IPS DF 6.9 (cell line): ENCODE measurements around the gene GDAP2.

ENCODE experiments used
- DNase-seq: peaks from one replicate; pipeline ENCODE4 v3.0.0-alpha.2; 2013; ENCODE audit warnings: low read depth, low spot score
- H3K27ac ChIP-seq: one replicate; pipeline ENCODE4 v1.5.1; 2013; ENCODE audit warnings: low read length, control low read depth
- H3K27me3 ChIP-seq: 2 replicates; pipeline ENCODE4 v1.6.1; 2013; ENCODE audit warnings: mild to moderate bottlenecking, low read length; ENCODE audit not compliant: control insufficient read depth, insufficient read depth
- H3K36me3 ChIP-seq: 2 replicates; pipeline ENCODE4 v1.6.1; 2013; ENCODE audit warnings: low read length; ENCODE audit not compliant: control insufficient read depth, insufficient read depth
- H3K4me1 ChIP-seq: 2 replicates; pipeline ENCODE4 v1.6.1; 2013; ENCODE audit warnings: low read length; ENCODE audit not compliant: control insufficient read depth, insufficient read depth
- H3K4me3 ChIP-seq: 2 replicates; pipeline ENCODE4 v1.5.1; 2013; ENCODE audit warnings: mild to moderate bottlenecking, low read length
- H3K9me3 ChIP-seq: 2 replicates; pipeline ENCODE4 v1.6.1; 2013; ENCODE audit warnings: low read length, inconsistent platforms; ENCODE audit not compliant: control insufficient read depth, insufficient read depth
- WGBS: extraction: QIAGEN DNeasy Blood & Tissue Kit; methylation state at CpG from one replicate; pipeline ENCODE4 v1.1.7; 2013; ENCODE audit warnings: mixed read lengths, missing lambda C conversion rate; ENCODE audit not compliant: insufficient read length, insufficient coverage; 5-methylcytosine and 5-hydroxymethylcytosine counted together

The GDAP2 gene

DNA sequence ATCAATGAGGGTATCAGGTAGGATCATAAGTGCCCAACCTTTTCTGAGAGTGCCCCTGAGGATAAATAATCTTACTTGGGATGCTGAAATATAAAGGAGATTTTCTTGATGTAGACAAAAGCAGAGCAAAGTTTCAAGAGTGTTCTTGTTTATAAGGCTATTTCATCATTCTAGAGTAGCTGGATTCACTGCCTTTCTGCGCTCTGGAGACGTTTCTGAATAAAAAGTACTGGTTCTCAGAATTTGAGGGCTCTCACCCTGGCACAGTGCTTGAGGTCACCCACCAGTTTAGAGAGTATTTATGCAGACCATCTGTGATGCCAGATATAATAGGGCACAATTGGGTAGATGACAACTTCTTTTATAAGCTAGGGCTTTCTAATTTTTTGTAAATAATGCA lies 103.3 kb downstream of the GDAP2 start:
- no peaks in the 10 kb centered on the region for H3K9me3 ChIP-seq
- no peaks in the 10 kb centered on the region for H3K4me1 ChIP-seq
- H3K4me3 ChIP-seq, result no peak overlapping the region
- no CpG with 5 or more reads among the region's 2 CpGs for WGBS
- H3K36me3 ChIP-seq, result peaks cover 3% of the 10 kb centered on the region; the same call in 1 of the 2 replicates
- no peak for DNase-seq
- no peaks in the 10 kb centered on the region for H3K27me3 ChIP-seq
- H3K27ac ChIP-seq, result no peak overlapping the region

- WGBS, result no CpG with 5 or more reads among the region's 2 CpGs
- H3K27ac ChIP-seq, result no peak overlapping the region
- no peaks in the 10 kb centered on the region for H3K9me3 ChIP-seq
- H3K27me3 ChIP-seq, result no peaks in the 10 kb centered on the region
- H3K4me1 ChIP-seq, result no peaks in the 10 kb centered on the region
- no peak overlapping the region for H3K4me3 ChIP-seq
- peaks cover 3% of the 10 kb centered on the region; the same call in 1 of the 2 replicates for H3K36me3 ChIP-seq
- DNase-seq, result no peak
Measured at GRCh38 chr1:117825414-117825813, 104.0 kb downstream of the GDAP2 start.

DNA sequence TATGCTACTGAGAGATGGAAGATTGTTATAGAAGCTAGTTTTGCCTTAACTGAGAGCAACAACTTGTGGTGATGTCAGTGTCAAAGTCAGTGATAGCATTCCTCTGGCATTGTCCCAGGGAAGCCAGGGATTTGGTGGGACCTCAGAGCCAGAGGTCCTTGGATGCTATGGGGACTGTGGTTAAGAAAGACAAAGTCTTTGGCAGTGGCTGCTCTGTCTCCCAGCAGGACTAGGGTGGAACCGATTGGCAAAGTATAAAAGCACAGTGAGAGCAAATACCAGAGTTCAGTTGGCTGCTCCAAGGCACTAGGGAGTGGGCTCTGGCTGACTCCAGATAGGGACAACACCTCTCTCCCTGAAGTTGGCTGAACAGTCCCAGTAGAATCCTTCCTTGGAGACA lies 104.8 kb downstream of the GDAP2 start:
- Histone ChIP-seq H3K4me1 (no peaks in the 10 kb centered on the region), H3K9me3 (no peaks in the 10 kb centered on the region), H3K27me3 (no peaks in the 10 kb centered on the region), H3K4me3 (no peak overlapping the region), H3K36me3 (peaks cover 3% of the 10 kb centered on the region; the same call in 1 of the 2 replicates), H3K27ac (no peak overlapping the region)
- WGBS, result no CpG with 5 or more reads among the region's 1 CpG
- no peak for DNase-seq

- no peaks in the 10 kb centered on the region for H3K9me3 ChIP-seq
- H3K4me3 ChIP-seq, result no peak overlapping the region
- no peak overlapping the region for H3K27ac ChIP-seq
- no peak for DNase-seq
- H3K36me3 ChIP-seq, result no peaks in the 10 kb centered on the region
- H3K4me1 ChIP-seq, result no peaks in the 10 kb centered on the region
- no CpG with 5 or more reads among the region's 3 CpGs for WGBS
- H3K27me3 ChIP-seq, result no peaks in the 10 kb centered on the region
Measured at GRCh38 chr1:117821774-117822482, 107.5 kb downstream of the GDAP2 start.

GRCh38 chr1:117821382-117821755 lies 108.1 kb downstream of the GDAP2 start:
- H3K27ac ChIP-seq, result no peak overlapping the region
- H3K4me1 ChIP-seq, result no peaks in the 10 kb centered on the region
- DNase-seq, result no peak
- WGBS, result no CpG with 5 or more reads among the region's 5 CpGs
- H3K36me3 ChIP-seq, result no peaks in the 10 kb centered on the region
- H3K9me3 ChIP-seq, result no peaks in the 10 kb centered on the region
- H3K4me3 ChIP-seq, result no peak overlapping the region
- H3K27me3 ChIP-seq, result no peaks in the 10 kb centered on the region

GRCh38 chr1:117820694-117821381 lies 108.6 kb downstream of the GDAP2 start:
- DNase-seq, result no peak
- Histone ChIP-seq H3K27me3 (no peaks in the 10 kb centered on the region), H3K4me3 (no peak overlapping the region), H3K9me3 (no peaks in the 10 kb centered on the region), H3K27ac (no peak overlapping the region), H3K4me1 (no peaks in the 10 kb centered on the region), H3K36me3 (no peaks in the 10 kb centered on the region)
- no CpG with 5 or more reads among the region's 7 CpGs for WGBS

GRCh38 chr1:117820096-117820495 lies 109.3 kb downstream of the GDAP2 start:
- H3K9me3 ChIP-seq, result no peaks in the 10 kb centered on the region
- no peak overlapping the region for H3K27ac ChIP-seq
- no peak overlapping the region for H3K4me3 ChIP-seq
- H3K36me3 ChIP-seq, result no peaks in the 10 kb centered on the region
- no peak for DNase-seq
- WGBS, result no CpG with 5 or more reads among the region's 2 CpGs
- H3K4me1 ChIP-seq, result no peaks in the 10 kb centered on the region
- no peaks in the 10 kb centered on the region for H3K27me3 ChIP-seq

DNA sequence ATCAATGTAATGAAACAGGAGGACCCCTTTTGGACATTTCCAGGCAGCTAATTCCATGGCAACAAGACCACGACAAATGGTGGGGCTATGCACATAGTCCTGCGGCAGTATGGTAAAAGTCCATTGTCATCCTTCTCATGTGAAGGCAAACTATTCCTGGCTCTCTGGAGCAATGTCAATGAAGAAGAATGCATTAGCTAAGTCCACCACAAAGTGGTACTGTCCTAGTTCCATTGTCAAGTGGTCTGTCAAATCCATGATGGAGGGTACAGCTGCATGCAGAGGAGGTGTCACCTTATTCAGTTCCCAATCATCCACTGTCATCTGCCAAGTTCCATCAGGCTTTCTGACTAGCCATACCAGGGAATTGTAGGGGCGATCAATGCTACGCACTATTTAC lies 110.1 kb downstream of the GDAP2 start:
- no peak overlapping the region for H3K27ac ChIP-seq
- no peaks in the 10 kb centered on the region for H3K9me3 ChIP-seq
- H3K4me1 ChIP-seq, result no peaks in the 10 kb centered on the region
- no peaks in the 10 kb centered on the region for H3K27me3 ChIP-seq
- no peak for DNase-seq
- no peak overlapping the region for H3K4me3 ChIP-seq
- H3K36me3 ChIP-seq, result no peaks in the 10 kb centered on the region
- WGBS, result no CpG with 5 or more reads among the region's 4 CpGs

DNA sequence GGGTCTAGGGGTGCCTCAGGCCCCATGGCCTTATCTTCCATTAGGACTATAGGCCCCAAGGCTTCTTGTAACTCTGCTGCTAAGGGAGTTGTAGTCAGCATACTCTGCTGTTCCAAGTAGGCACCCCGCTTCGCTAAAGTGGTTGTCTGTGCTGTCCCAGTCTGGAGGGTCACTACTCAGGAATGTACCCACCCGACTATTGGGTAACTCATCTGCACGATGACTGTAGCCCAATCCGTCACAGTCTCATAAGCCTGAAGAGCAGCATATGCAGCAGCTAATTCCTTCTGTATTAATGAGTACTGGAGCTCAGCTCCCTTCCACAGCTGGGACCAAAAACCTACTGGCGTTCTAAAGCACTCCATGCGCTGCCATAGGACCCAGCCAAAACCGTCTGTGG lies 111.0 kb downstream of the GDAP2 start:
- Histone ChIP-seq H3K4me1 (no peaks in the 10 kb centered on the region), H3K36me3 (no peaks in the 10 kb centered on the region), H3K27ac (no peak overlapping the region), H3K9me3 (no peaks in the 10 kb centered on the region), H3K4me3 (no peak overlapping the region), H3K27me3 (no peaks in the 10 kb centered on the region)
- WGBS, result no CpG with 5 or more reads among the region's 8 CpGs
- no peak for DNase-seq

DNA sequence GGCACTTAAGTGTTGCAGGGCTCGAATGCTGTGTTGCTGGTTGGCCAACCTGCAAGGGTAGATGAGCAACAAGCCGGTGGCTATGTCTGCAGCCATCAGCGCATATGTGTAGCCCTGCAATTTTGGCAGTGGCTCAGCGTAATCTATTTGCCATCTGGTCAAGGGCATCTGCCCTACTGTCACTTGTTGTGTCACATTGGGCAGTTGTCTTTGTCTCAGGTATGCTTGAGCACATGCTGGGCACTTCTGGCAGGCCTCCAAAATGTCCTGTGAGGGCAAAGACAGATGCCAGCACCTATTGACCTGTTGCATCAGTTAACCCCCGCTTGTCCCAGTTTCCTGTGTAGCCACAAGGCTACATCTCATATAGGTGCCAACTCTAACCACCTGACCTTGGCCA lies 111.8 kb downstream of the GDAP2 start:
- no peak for DNase-seq
- no CpG with 5 or more reads among the region's 5 CpGs for WGBS
- H3K9me3 ChIP-seq, result no peaks in the 10 kb centered on the region
- H3K36me3 ChIP-seq, result no peaks in the 10 kb centered on the region
- H3K27ac ChIP-seq, result no peak overlapping the region
- no peaks in the 10 kb centered on the region for H3K4me1 ChIP-seq
- H3K4me3 ChIP-seq, result no peak overlapping the region
- H3K27me3 ChIP-seq, result no peaks in the 10 kb centered on the region

GRCh38 chr1:117815926-117816325 lies 113.5 kb downstream of the GDAP2 start:
- no peak for DNase-seq
- H3K9me3 ChIP-seq, result no peaks in the 10 kb centered on the region
- no CpG with 5 or more reads among the region's 9 CpGs for WGBS
- H3K27ac ChIP-seq, result no peak overlapping the region
- H3K27me3 ChIP-seq, result no peaks in the 10 kb centered on the region
- H3K36me3 ChIP-seq, result no peaks in the 10 kb centered on the region
- no peaks in the 10 kb centered on the region for H3K4me1 ChIP-seq
- no peak overlapping the region for H3K4me3 ChIP-seq
